ENCODE results near the gene BAG3. TPM values are rescaled to one million over a fixed set of nuclear protein-coding genes. Genes with fewer than 3 reads are reported as not detected.
A peak's percentile ranks its signal among the peaks of the same experiment; 100 is the strongest.

BAG3 gene
- 6.2 and 7.7 TPM in 2 replicates for total RNA-seq (2011; cell fraction: chromatin; rRNA removed; ENCODE audit: low replicate concordance)
- total RNA-seq (2011; cell fraction: nucleolus; rRNA removed): 5.0 and 5.5 TPM in 2 replicates
- 4.7 and 5.1 TPM in 2 replicates for total RNA-seq (2011; cell fraction: nucleoplasm; rRNA removed)
- total RNA-seq (2014; rRNA removed) (9.7 and 14.2 TPM in 2 replicates), total RNA-seq (2014; rRNA removed; fragmentation: Illumina TruSeq; extraction: Trizol) (5.3 and 5.7 TPM in 2 replicates), total RNA-seq (2015; rRNA removed; fragmentation: Illumina TruSeq; extraction: Trizol) (7.2 and 9.2 TPM in 2 replicates), total RNA-seq (2021) (27.4 and 28.7 TPM in 2 replicates), polyA plus RNA-seq (2011; rRNA removed) (2.6 and 4.7 TPM in 2 replicates), polyA plus RNA-seq (2014; fragmentation: Illumina TruSeq; extraction: Trizol) (24.7 and 24.8 TPM in 2 replicates), polyA plus RNA-seq (2014; fragmentation: Nextera tagmentation; extraction: Ambion mirVana) (1 to 10 TPM; 3.9 to 4.1 TPM), polyA plus RNA-seq (2014; rRNA removed) (13.1 and 15.3 TPM in 2 replicates), polyA minus RNA-seq (2011; rRNA and poly(A)+ RNA removed) (2.8 and 3.2 TPM in 2 replicates), Bru-seq, nascent RNA (percentile 86 among the genes with signal in this experiment), BruChase-seq, experiment 1, labeled RNA remaining after a 2-hour chase (percentile 75 among the genes with signal in this experiment), BruChase-seq, experiment 2, labeled RNA remaining after a 6-hour chase (percentile 78 among the genes with signal in this experiment)
- polyA plus RNA-seq (2011; cell fraction: cytosol; rRNA removed): 3.8 and 6.1 TPM in 2 replicates
- 3.3 and 7.4 TPM in 2 replicates for polyA plus RNA-seq (2011; cell fraction: nucleus; rRNA removed)
- polyA plus RNA-seq (2012): 27.9 and 31.0 TPM in 2 replicates
- polyA minus RNA-seq (2011; cell fraction: cytosol; rRNA and poly(A)+ RNA removed): 9.2 and 11.0 TPM in 2 replicates
- polyA minus RNA-seq (2011; cell fraction: nucleus; rRNA and poly(A)+ RNA removed): 3.1 and 3.9 TPM in 2 replicates
- long read RNA-seq, experiment 1, transcript BAG3-201 (4 exons, 2,571 nt): major isoform, 27 of 68 reads
- long read RNA-seq, experiment 1, partial matches to known transcripts: 26 of 68 reads
- long read RNA-seq, experiment 1, other reads (novel, unspliced or antisense): 15 of 68 reads
- long read RNA-seq, experiment 2, transcript BAG3-201 (4 exons, 2,571 nt): major isoform, 34 of 55 reads
- long read RNA-seq, experiment 2, partial matches to known transcripts: 4 of 55 reads
- long read RNA-seq, experiment 2, other reads (novel, unspliced or antisense): 17 of 55 reads
- long read RNA-seq, experiment 3, transcript BAG3-201 (4 exons, 2,571 nt): major isoform, 13 of 17 reads
- long read RNA-seq, experiment 3, partial matches to known transcripts: 2 of 17 reads
- long read RNA-seq, experiment 3, other reads (novel, unspliced or antisense): 2 of 17 reads

GRCh38 chr10:119650692-119651513, at the start of gene BAG3:
Gene BAG3 (plus strand): TSS chr10:119651380. CDS start chr10:119651676, 296 bp downstream.
- Histone ChIP-seq H3K9ac (ENCODE audit: insufficient read depth in 1 of 2, low read depth in 2 of 2, low read length in 2 of 2) (peak within 1 kb of the TSS; percentile 83 to 98), H3K4me3 (peak within 1 kb of the TSS; percentile 89), H4K20me1 (replicated peaks; ENCODE audit: control insufficient read depth, insufficient read depth, low read length) (peaks cover 28% of the 10 kb centered on the region), H3K4me1 (replicated peaks in 1 of 2; ENCODE audit: control insufficient read depth in 2 of 2, insufficient read depth in 2 of 2, low read length in 2 of 2) (peaks cover 9 to 24% of the 10 kb centered on the region in 2 experiments; a peak in 4 of 5 replicates), H3K9me1 (ENCODE audit: control insufficient read depth, insufficient read depth, low read length) (no peaks in the 10 kb centered on the region), H3K79me2 (ENCODE audit: control insufficient read depth, insufficient read depth, low read length) (peaks cover 47% of the 10 kb centered on the region), H3K9me3 (replicated peaks; ENCODE audit: control insufficient read depth, insufficient read depth, low read depth, low read length) (no peaks in the 10 kb centered on the region), H3K4me2 (ENCODE audit: insufficient read depth, low read length) (peak within 1 kb of the TSS; percentile 86), H2AFZ (ENCODE audit: low read depth, low read length) (peak within 1 kb of the TSS; percentile 96), H3K27ac (ENCODE audit: extremely low read depth, low read depth, low read length) (peak within 1 kb of the TSS; percentile 96), H3K36me3 (ENCODE audit: control insufficient read depth, insufficient read depth, low read length) (peaks cover 20% of the 10 kb centered on the region; the same call in 2 of the 3 replicates), H3K27me3 (ENCODE audit: control insufficient read depth in 2 of 2, insufficient read depth in 2 of 2, low read length in 2 of 2) (no peaks in the 10 kb centered on the region)
- WGBS (ENCODE audit: insufficient coverage, low coverage, missing lambda C conversion rate): 0% methylated on average over 8 of the region's 60 CpGs
- peak; percentile 80 to 90 (median 84) for DNase-seq (ENCODE audit: extremely low read depth in 1 of 4, low spot score in 3 of 4)
- ChIA-PET POLR2A (interaction anchor here (0.6 to 2.4 kb wide), 7 partner anchors 9 to 124 kb away, joined by 3 to 8 read pairs (median 4); no protein-coding TSS in a partner anchor), CTCF (ENCODE audit: low intra/inter-chr PET ratio) (no interaction called here)
- FAIRE-seq: peak; percentile 46
- in situ Hi-C loops (cut with MboI) (no loop called here), intact Hi-C loops (cut with micrococcal nuclease) (loop anchor here (10.0 kb wide), 1 partner anchor 106 kb away; the partner anchor contains the start of gene RGS10)
- BruUV-seq (replicated peaks): TSS peak; percentile 95
- ATAC-seq: peak; percentile 88
- TF ChIP-seq MLX (CRISPR knock-in tag; conservative IDR thresholded peaks at IDR 0.05) (no peak), GATAD2A (IDR thresholded peaks at IDR 0.05) (no peak), EGR1 (conservative IDR thresholded peaks at IDR 0.05) (0 out of 2 replicates have a peak, but pooled peaks have one; percentile 36), ZBTB49 (CRISPR knock-in tag; IDR thresholded peaks at IDR 0.05; ENCODE audit: borderline replicate concordance) (no peak), ELF2 (CRISPR knock-in tag; IDR thresholded peaks at IDR 0.05) (no peak), EP400 (IDR thresholded peaks at IDR 0.05) (peak; percentile 43; the same call in 1 of the 2 replicates), POLR2B (IDR thresholded peaks at IDR 0.05; ENCODE audit: low read depth, partially characterized antibody) (peak; percentile 59), ATF6 (CRISPR knock-in tag; IDR thresholded peaks at IDR 0.05) (no peak), STAG1 (CRISPR knock-in tag; IDR thresholded peaks at IDR 0.05; ENCODE audit: borderline replicate concordance) (no peak)
